ENCODE data around the gene EIF2D. TPM values are rescaled to one million over a fixed set of nuclear protein-coding genes. Genes with fewer than 3 reads are reported as not detected.

EIF2D gene
- total and polyA plus RNA-seq, 9 of the 15 experiments (the other 6 are each of a cell fraction or from before 2014, with no cell fraction given): 81.1 to 138 (median 93.9) TPM

DNA sequence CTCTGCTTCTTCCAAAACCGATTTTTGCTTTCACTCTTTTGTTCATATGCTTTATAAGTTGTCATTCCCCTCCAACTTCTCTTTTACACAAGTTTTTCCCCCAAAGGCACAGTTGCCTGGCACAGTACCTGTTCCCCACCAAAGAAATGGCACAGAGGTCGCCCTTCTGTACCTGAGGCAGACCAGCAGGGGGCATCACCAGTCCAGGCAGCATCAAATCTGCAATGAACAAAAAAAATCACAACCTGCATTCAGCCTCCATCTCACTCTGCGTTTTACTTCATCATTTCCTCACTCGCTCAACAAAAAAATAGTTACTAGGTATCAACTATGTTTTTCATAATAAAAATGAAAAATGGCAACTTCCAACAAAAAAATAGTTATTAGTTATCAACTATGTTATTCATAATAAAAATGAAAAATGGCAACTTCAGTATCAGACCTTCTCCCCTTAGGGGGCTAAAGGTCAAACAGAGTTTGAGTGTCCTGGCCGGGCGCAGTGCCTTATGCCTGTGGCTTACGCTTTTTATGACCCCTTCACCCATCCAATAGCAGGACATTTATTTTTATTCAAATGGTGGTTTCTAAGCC, 4.1 kb downstream of the EIF2D start (continued):
- TF ChIP-seq PHF21A (IDR thresholded peaks at IDR 0.05; ENCODE audit: borderline replicate concordance, low read depth) (peak; percentile 76; the same call in 1 of the 2 replicates), PBX2 (CRISPR knock-in tag; IDR thresholded peaks at IDR 0.05; ENCODE audit: low read depth) (no peak), PBX2 (tag; conservative IDR thresholded peaks at IDR 0.05; ENCODE audit: low read depth) (no peak), LARP7 (IDR thresholded peaks at IDR 0.05) (no peak), PCBP2 (IDR thresholded peaks at IDR 0.05; ENCODE audit: low read depth, low read length, poor library complexity, severe bottlenecking) (no peak), DDX20 (tag; IDR thresholded peaks at IDR 0.05; ENCODE audit: low read depth) (no peak), MYNN (IDR thresholded peaks at IDR 0.05) (no peak), MYNN (CRISPR knock-in tag; IDR thresholded peaks at IDR 0.05) (no peak), PTBP1 (IDR thresholded peaks at IDR 0.05; ENCODE audit: low read depth, low read length) (no peak), CREB3L1 (IDR thresholded peaks at IDR 0.05; ENCODE audit: borderline replicate concordance, low read depth) (no peak), HNRNPH1 (optimal IDR thresholded peaks at IDR 0.05; ENCODE audit: low read depth, low read length) (no peak), TAF15 (IDR thresholded peaks at IDR 0.05; ENCODE audit: low read depth, low read length) (no peak), WHSC1 (IDR thresholded peaks at IDR 0.05; ENCODE audit: low read length) (no peak)
- TF ChIP-seq, protein P1, sequence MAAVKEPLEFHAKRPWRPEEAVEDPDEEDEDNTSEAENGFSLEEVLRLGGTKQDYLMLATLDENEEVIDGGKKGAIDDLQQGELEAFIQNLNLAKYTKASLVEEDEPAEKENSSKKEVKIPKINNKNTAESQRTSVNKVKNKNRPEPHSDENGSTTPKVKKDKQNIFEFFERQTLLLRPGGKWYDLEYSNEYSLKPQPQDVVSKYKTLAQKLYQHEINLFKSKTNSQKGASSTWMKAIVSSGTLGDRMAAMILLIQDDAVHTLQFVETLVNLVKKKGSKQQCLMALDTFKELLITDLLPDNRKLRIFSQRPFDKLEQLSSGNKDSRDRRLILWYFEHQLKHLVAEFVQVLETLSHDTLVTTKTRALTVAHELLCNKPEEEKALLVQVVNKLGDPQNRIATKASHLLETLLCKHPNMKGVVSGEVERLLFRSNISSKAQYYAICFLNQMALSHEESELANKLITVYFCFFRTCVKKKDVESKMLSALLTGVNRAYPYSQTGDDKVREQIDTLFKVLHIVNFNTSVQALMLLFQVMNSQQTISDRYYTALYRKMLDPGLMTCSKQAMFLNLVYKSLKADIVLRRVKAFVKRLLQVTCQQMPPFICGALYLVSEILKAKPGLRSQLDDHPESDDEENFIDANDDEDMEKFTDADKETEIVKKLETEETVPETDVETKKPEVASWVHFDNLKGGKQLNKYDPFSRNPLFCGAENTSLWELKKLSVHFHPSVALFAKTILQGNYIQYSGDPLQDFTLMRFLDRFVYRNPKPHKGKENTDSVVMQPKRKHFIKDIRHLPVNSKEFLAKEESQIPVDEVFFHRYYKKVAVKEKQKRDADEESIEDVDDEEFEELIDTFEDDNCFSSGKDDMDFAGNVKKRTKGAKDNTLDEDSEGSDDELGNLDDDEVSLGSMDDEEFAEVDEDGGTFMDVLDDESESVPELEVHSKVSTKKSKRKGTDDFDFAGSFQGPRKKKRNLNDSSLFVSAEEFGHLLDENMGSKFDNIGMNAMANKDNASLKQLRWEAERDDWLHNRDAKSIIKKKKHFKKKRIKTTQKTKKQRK (IDR thresholded peaks at IDR 0.05; ENCODE audit: borderline replicate concordance, low read depth, low read length): no peak
- TF ChIP-seq, protein P2, sequence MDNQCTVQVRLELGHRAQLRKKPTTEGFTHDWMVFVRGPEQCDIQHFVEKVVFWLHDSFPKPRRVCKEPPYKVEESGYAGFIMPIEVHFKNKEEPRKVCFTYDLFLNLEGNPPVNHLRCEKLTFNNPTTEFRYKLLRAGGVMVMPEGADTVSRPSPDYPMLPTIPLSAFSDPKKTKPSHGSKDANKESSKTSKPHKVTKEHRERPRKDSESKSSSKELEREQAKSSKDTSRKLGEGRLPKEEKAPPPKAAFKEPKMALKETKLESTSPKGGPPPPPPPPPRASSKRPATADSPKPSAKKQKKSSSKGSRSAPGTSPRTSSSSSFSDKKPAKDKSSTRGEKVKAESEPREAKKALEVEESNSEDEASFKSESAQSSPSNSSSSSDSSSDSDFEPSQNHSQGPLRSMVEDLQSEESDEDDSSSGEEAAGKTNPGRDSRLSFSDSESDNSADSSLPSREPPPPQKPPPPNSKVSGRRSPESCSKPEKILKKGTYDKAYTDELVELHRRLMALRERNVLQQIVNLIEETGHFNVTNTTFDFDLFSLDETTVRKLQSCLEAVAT (IDR thresholded peaks at IDR 0.05): no peak
